K562 (cell line): ENCODE results near the gene TOMM40L. TPM values are rescaled to one million over a fixed set of nuclear protein-coding genes. Genes with fewer than 3 reads are reported as not detected.

Experiments
- BRD4 ChIP-seq: fragments of 200-600 bp; sonication (generic); IDR thresholded peaks from 2 replicates; pipeline ENCODE4 v1.6.1; 2017; ENCODE audit warnings: inconsistent platforms
- CHD1 ChIP-seq: fragments of 200-600 bp; sonication (generic); IDR thresholded peaks from one replicate; pipeline ENCODE4 v1.6.1; 2012; ENCODE audit warnings: mild to moderate bottlenecking, moderate library complexity, low read length, inconsistent platforms
- ETV1 ChIP-seq: fragments of 450-650 bp; conservative IDR thresholded peaks from 2 replicates; pipeline ENCODE4 v1.6.1; 2016; ENCODE audit warnings: missing genetic modification characterization, control low read depth, low read depth, missing compliant biosample characterization
- FOXP1 ChIP-seq: sonication (generic); formaldehyde crosslinking; IDR thresholded peaks from 2 replicates; pipeline ENCODE4 v1.8.0; 2022; ENCODE audit warnings: mild to moderate bottlenecking, missing genetic modification reagents
- IFI16 ChIP-seq: fragments of 250-450 bp; sonication (Bioruptor Pico); IDR thresholded peaks from 2 replicates; pipeline ENCODE4 v2.1.2; 2022; ENCODE audit warnings: mild to moderate bottlenecking, inconsistent platforms
- IRF1 ChIP-seq: sonication (generic); formaldehyde crosslinking; IDR thresholded peaks from 2 replicates; pipeline ENCODE4 v1.8.0; 2022; ENCODE audit warnings: missing genetic modification reagents, mild to moderate bottlenecking, borderline replicate concordance
- KLF1 ChIP-seq: fragments of 450-650 bp; IDR thresholded peaks from 2 replicates; pipeline ENCODE4 v1.6.1; 2016; ENCODE audit warnings: missing genetic modification characterization, missing compliant biosample characterization
- KLF16 ChIP-seq: IDR thresholded peaks from 2 replicates; pipeline ENCODE4 v1.6.1; 2016; ENCODE audit warnings: antibody characterized with exemption
- RFX1 ChIP-seq: fragments of 450-650 bp; IDR thresholded peaks from 2 replicates; pipeline ENCODE4 v1.6.1; 2016; ENCODE audit warnings: mild to moderate bottlenecking, moderate library complexity
- SFPQ ChIP-seq: fragments of 200-400 bp; formaldehyde crosslinking; IDR thresholded peaks from 2 replicates; pipeline ENCODE4 v1.6.1; 2017; ENCODE audit warnings: mild to moderate bottlenecking, low read depth, low read length, moderate library complexity
- SIN3A ChIP-seq, 2 experiments: fragments of 150-350 bp in 1 of 2; IDR thresholded peaks; 2 replicates each; pipeline ENCODE4 v1.6.1; 2011 to 2016; ENCODE audit warnings: borderline replicate concordance in 2 of 2, low read depth in 2 of 2, low read length in 2 of 2, mild to moderate bottlenecking in 2 of 2, moderate library complexity in 2 of 2; ENCODE audit not compliant: control insufficient read depth in 1 of 2
- SRSF7 ChIP-seq: fragments of 200-400 bp; formaldehyde crosslinking; optimal IDR thresholded peaks from 2 replicates; pipeline ENCODE3; 2017; ENCODE audit warnings: mild to moderate bottlenecking, low read depth, low read length
- TCF15 ChIP-seq: fragments of 250-450 bp; sonication (Bioruptor Pico); IDR thresholded peaks from 2 replicates; pipeline ENCODE4 v1.8.0; 2022; ENCODE audit warnings: moderate library complexity, mild to moderate bottlenecking, inconsistent platforms
- WHSC1 ChIP-seq: IDR thresholded peaks from one replicate; pipeline ENCODE4 v1.6.1; 2012; ENCODE audit warnings: low read length, control low read depth, inconsistent platforms
- ZBTB33 ChIP-seq: sonication (generic); formaldehyde crosslinking; IDR thresholded peaks from 2 replicates; pipeline ENCODE4 v1.8.1; 2023; ENCODE audit warnings: mild to moderate bottlenecking, missing genetic modification reagents
- ZFX ChIP-seq: sonication (generic); formaldehyde crosslinking; IDR thresholded peaks from 2 replicates; pipeline ENCODE4 v1.8.0; 2022; ENCODE audit warnings: mild to moderate bottlenecking, missing genetic modification reagents, moderate library complexity
- ZNF174 ChIP-seq: fragments of 250-450 bp; sonication (Bioruptor Pico); IDR thresholded peaks from 2 replicates; pipeline ENCODE4 v1.4.0; 2020; ENCODE audit warnings: mild to moderate bottlenecking
- ZNF316 ChIP-seq: fragments of 450-650 bp; IDR thresholded peaks from 2 replicates; pipeline ENCODE4 v1.6.1; 2016
- ZNF512 ChIP-seq: IDR thresholded peaks from 2 replicates; pipeline ENCODE4 v1.6.1; 2016; ENCODE audit warnings: missing genetic modification characterization, missing compliant biosample characterization
- ZNF668 ChIP-seq: fragments of 250-450 bp; sonication (Bioruptor Pico); IDR thresholded peaks from 2 replicates; pipeline ENCODE4 v1.8.0; 2022; ENCODE audit warnings: mild to moderate bottlenecking, inconsistent platforms
- ZNF77 ChIP-seq: fragments of 250-450 bp; sonication (Bioruptor Pico); IDR thresholded peaks from 2 replicates; pipeline ENCODE4 v1.5.0; 2020
- ZNF778 ChIP-seq: fragments of 450-650 bp; formaldehyde crosslinking; IDR thresholded peaks from 2 replicates; pipeline ENCODE4 v1.4.0; 2020; ENCODE audit warnings: mild to moderate bottlenecking, moderate library complexity
- polyA plus RNA-seq, 8 experiments: library from polyadenylated mRNA; depleted of rRNA in 4 of 8; stranded (reverse) in 5 of 8; unstranded in 3 of 8; fragments of >200 nt; fragmentation: Nextera tagmentation in 2 of 8; fragmentation: Illumina TruSeq in 1 of 8; extraction: Ambion mirVana in 2 of 8; extraction: Trizol in 1 of 8; gene quantifications; 2 replicates each; pipeline versions ENCODE4 v1.2.1 to v1.2.3, GENCODE V29; 2011 to 2014; ENCODE audit warnings: inconsistent platforms in 1 of 8, missing spikeins in 1 of 8
- total RNA-seq, 7 experiments: library from RNA; depleted of rRNA in 6 of 7; stranded (reverse); fragments of >200 nt in 6 of 7; fragmentation: Illumina TruSeq in 2 of 7; extraction: Trizol in 2 of 7; gene quantifications; 2 replicates each; pipeline versions ENCODE4 v1.2.1 to v1.2.3, GENCODE V29; 2011 to 2021; ENCODE audit warnings: low replicate concordance in 1 of 7

Gene TOMM40L
- total and polyA plus RNA-seq, 9 of the 15 experiments (the other 6 are each of a cell fraction or from before 2014, with no cell fraction given): 9.6 to 33.6 (median 25.2) TPM

- TF ChIP-seq ZBTB33 (CRISPR knock-in tag) (no peak), RFX1 (no peak), ETV1 (tag) (no peak), SRSF7 (no peak), SFPQ (no peak), WHSC1 (no peak), ZNF316 (no peak), ZNF668 (no peak), BRD4 (no peak), TCF15 (CRISPR knock-in tag) (no peak), KLF1 (tag) (peak; percentile 62; the same call in 1 of the 2 replicates), ZFX (peak; percentile 67), ZNF174 (CRISPR knock-in tag) (no peak), ZNF512 (no peak), ZNF77 (CRISPR knock-in tag) (no peak), FOXP1 (CRISPR knock-in tag) (no peak), ZNF778 (CRISPR knock-in tag) (no peak), SIN3A (IDR thresholded peaks at IDR 0.05; ENCODE audit: borderline replicate concordance in 2 of 2, control insufficient read depth in 1 of 2, low read depth in 2 of 2, low read length in 2 of 2) (peak in 1 of 2 experiments; percentile 63; a peak in 1 of 4 replicates), IRF1 (no peak), KLF16 (0 out of 2 replicates have a peak, but pooled peaks have one; percentile 23), IFI16 (CRISPR knock-in tag) (no peak), CHD1 (no peak)
Observed at GRCh38 chr1:161225534-161226319, at the start of gene TOMM40L (continued).
